PC-3 (cell line): ENCODE results near the gene COL19A1.

ENCODE experiments used
- CTCF ChIP-seq: fragments of 300-600 bp; sonication (generic); conservative IDR thresholded peaks from 2 replicates; pipeline ENCODE4 v1.5.1; 2017; ENCODE audit warnings: antibody characterized with exemption, low read depth, mild to moderate bottlenecking, low read length
- EZH2 ChIP-seq: fragments of 300-600 bp; sonication (generic); IDR thresholded peaks from one replicate; pipeline ENCODE4 v1.6.1; 2017; ENCODE audit warnings: antibody characterized with exemption, mild to moderate bottlenecking, low read length; ENCODE audit not compliant: unreplicated experiment

DNA sequence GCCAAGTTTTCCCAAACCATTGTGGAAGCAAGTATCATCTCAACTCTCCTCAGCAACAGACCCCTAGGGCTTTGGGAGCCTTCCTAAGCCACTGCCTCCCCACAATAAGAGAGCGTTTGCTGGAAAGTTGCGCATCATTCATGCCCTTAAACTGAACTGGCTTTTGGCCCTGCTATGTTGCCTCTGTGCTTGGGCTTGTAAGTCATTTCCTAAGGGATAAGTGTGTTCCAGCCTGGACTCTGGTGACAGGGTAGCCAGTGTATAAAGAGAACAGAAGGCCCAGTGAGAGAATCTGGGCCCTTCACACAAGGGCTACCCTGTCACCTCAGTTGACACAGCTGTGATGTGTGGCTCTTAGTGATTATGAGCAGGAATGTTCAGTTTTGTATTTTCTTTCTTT lies 358.7 kb downstream of the COL19A1 start:
- TF ChIP-seq CTCF, result no peak
- no peak for TF ChIP-seq EZH2
